HG03175 (cell line): ENCODE data around the gene NOTUM.

Experiments
- ATAC-seq: cut with Tn5 transposase; IDR thresholded peaks from one replicate; pipeline ENCODE4 v1.9.1; 2021; ENCODE audit warnings: mild to moderate bottlenecking, moderate library complexity; ENCODE audit not compliant: unreplicated experiment

The NOTUM gene

DNA sequence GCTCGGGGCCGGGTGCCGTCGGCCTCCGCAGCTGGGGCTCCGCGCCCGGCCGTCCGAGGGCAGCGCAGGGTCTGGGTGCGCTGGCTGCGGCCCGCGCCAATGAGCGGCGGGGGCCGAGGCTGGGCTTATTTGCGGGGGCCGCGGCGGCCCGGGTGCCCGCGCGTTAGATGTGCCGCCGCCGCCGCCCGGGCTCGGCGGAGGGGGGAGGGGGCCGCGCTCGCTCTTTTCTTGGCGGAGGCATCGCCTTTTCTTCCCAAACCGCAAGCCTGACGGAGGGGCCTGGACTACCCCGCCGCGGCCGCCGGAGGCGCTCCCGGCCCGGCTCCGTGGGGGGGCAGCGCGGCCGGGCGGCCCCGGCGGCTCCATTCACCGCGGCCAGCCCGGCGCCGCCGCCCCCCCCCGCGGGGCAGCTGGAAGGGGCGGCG lies at the start of gene NOTUM:
TSS of gene NOTUM (minus strand) at position 101 of the 425 bp plus-strand sequence. CDS start 278 bp downstream, outside the sequence.
- ATAC-seq, result no peak

DNA sequence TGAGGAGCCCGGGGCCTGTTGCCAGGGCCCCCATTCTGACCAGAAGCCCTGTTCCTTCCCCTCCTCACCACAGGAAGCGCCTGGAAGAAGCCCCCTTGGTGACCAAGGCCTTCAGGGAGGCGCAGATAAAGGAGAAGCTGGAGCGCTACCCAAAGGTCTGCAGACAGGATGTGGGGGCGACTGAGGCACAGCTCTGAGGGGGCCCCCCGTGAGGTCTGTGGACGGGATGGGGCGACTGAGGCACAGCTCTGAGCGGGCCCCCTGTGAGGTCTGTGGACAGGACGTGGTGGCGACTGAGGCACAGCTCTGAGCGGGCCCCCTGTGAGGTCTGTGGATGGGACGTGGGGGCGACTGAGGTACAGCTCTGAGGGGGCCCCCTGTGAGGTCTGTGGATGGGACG lies 48.4 kb upstream of the NOTUM start:
- ATAC-seq, result no peak

GRCh38 chr17:82008941-82009405 lies 48.0 kb upstream of the NOTUM start:
- no peak for ATAC-seq

GRCh38 chr17:82008258-82008940 lies 47.4 kb upstream of the NOTUM start:
- no peak for ATAC-seq

DNA sequence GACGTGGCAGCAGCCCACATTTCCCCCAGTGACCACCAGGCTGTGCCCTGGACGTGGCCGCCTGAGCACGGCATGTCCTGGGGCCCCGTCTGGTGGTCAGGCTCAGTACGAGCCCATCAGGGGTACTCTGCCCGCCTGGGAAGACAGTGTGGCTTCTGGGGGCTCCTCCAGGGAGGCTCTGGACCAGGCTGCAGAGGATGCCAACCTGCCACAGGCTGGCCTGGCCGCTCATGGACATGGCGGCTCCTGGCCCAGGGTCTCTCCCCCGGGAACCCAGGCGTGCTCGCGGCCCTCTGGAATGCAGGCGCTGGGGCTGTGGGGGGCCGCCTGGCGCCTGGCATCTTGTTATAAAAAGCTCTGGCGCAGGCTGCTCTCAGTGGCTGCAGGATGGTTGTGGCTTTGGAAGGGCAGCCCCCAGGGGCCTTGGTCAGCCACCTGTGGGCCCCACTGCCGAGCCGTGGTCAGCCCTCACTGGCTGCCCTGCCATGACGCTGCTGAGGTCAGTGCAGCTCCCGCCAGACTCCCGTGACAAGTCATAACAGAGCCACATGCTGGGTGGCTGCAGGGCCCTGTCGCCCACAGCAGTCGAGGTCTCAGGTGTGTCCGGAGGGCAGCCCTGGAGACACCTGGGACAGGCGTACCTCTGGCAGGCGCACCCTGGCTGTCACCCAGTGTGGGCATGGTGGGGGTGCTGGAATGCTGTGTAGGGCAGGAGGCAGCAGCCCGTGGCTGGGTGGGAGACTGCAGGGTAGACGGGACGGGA lies 46.7 kb upstream of the NOTUM start:
- ATAC-seq, result no peak

DNA sequence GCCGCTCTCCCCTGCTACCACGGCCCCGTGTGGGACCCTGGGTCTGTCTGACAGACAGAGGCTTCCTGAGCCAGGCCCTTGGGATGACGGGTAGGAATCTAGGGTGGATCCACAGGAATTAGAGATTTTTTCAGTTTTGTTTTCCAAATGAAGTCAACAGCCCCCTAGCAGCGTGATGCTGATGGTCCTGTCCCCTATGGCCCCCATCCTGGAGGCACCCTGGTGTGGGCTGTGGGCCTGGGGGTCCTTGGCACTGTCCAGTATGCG lies 46.2 kb upstream of the NOTUM start:
- no peak for ATAC-seq

DNA sequence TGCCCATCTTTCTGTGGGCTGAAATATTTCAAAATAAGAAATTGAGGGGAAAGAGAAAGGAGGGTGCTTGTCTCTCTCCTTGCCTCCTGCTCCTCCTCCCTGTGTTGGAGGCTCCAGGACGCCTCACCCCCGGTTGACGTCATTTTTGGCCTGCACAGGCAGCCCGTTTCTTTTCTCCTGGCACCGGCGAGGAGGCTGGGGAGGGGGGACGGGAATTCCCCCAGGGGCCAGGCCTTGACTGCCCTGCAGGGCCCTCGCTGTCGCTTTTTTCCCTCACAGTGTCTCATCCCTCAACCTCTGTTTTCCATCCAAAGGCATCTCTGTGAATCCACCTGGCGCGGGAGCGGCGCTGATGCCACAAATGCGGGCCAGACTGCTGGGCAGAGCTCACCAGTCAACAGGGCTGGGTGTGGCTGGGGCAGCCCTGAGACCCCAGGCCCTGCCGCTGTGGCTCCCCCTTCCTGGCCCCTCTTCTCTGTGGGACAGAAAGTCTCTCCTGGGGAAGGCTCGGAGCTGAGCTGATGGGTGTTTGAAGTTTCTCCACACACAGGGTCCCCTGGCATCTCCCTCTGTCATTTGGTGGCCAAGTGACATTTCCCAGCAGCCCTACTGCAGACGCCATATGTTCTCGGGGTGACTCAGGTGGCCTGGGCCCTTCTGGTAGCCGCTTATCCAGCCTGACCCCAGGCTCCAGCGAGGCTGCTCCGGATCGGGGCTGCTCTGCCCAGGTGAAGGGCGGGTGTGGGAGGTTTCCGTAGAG lies 45.7 kb upstream of the NOTUM start:
- ATAC-seq, result no peak

DNA sequence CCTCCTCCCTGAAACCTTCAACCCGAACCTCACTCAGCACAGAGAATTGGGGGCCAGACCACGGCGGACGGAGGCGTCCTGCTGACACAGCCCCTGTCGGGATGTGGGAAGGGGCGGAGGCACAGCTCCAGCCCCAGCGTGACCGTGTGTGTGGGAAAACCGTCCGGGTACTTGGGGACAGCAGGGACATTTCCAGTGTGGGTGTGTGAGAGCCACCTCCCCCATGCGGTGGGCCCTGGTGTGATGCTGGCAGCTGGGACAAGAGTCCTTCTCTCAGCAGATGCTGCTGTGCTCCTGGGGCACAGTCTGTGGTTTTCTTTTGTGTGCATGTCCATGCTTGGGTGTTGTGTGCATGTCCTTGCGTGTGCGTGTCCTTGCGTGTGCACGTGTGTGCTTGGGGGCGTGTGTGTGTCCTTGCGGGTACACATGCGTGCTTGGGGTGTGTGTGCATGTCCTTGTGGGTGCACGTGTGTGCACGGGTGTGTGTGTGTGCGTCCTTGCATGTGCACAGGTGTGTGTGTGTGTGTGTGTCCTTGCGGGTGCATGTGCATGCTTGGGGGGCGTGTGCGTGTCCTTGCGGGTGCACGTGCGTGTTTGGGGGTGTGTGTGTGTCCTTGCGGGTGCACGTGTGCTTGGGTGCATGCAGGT lies 44.8 kb upstream of the NOTUM start:
- no peak for ATAC-seq

DNA sequence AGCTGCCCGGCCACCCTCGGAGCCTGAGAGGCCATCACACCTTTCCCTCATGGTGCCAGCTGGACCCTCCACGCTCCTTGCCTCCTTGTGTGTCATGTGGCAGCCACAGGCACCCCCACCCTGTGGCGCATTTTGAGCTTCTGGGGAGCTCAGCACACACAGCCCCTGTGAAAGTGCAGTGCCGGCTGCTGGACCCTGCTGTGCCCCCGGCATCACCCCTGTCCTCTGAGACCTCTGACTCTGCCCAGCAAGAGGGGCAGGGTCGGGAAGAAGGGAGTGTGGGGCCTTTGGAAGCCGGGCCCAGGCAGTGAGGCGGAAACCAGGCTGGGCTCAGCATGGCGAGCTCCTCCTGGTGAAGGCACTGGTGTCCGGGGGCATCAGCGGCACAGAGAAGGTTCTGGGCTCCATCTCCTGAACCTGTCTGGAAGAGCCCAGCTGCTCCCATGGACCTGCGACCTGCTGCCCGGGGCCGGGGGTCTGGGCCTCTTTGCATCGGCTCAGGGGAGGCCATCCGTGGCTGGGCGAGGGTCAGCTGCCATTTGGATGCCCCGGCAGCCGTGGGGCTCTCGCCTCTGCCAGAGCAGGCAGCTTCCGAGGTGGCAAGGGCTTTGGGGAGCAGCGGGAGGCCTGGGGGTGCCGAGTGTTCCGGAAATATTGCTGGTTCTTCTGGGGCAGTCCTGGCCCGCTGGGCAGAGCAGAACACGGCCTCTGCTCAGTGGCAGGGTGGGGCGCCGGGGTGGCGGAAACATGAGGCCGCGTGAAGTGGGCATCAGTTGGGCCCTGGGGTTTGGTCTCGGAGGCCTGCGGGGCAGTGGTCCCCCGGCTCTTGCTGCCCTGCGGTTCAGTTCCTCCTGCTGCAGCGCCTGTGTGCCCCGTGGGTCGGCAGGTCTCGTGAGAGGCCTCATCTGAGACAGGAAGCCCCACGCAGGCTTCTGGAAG lies 43.8 kb upstream of the NOTUM start:
- no peak for ATAC-seq

DNA sequence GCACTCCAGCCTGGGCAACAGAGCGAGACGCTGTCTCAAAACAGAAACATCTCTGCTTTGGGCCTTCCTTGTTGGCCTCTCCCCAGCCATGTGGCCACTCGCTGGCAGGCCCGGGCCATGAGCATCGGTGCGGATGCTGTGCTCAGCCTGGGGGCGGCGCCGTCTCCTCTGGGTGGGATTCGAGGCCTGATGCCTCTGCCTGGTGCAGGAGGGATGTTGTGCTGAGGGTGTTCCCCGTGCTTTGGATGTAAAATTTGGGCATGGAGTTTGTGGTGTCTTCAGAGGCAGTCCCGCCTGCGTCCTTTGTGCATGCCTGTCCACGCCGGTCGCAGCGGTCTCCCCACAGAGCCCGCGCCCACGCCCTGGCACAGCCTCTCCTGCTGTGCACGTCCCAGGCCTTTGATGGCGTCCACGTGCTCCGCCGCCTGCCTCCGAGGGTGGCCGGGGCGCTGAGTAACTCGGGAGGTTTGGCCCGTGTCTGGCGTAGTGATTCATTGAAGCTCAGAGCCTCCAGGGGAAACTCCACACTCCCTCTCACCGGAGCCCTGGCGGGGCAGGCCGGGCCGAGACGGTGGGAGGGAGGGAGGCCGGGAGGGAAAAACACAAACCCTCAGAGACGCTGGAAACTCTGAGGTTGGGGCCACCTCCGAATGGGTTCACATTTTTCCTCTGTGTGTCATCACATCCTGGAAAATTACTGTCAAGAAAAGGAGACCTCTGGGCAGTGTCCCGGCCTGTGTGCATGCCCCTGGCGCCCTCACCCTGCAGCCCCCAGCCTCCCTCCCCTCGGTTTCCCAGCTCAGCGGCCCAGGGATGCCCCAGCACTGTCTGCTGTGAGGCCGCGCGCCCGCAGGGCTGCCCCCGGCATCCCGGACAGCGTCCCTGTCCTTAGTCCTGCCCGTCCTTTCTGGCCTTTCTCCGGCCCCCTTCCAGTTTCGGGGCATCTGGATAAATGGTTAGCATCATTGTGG lies 42.7 kb upstream of the NOTUM start:
- no peak for ATAC-seq

- no peak for ATAC-seq
These were observed 40.6 kb upstream of the NOTUM start for GRCh38 chr17:82001571-82002056.

- ATAC-seq, result no peak
These were observed 40.0 kb upstream of the NOTUM start for GRCh38 chr17:82000803-82001570.

DNA sequence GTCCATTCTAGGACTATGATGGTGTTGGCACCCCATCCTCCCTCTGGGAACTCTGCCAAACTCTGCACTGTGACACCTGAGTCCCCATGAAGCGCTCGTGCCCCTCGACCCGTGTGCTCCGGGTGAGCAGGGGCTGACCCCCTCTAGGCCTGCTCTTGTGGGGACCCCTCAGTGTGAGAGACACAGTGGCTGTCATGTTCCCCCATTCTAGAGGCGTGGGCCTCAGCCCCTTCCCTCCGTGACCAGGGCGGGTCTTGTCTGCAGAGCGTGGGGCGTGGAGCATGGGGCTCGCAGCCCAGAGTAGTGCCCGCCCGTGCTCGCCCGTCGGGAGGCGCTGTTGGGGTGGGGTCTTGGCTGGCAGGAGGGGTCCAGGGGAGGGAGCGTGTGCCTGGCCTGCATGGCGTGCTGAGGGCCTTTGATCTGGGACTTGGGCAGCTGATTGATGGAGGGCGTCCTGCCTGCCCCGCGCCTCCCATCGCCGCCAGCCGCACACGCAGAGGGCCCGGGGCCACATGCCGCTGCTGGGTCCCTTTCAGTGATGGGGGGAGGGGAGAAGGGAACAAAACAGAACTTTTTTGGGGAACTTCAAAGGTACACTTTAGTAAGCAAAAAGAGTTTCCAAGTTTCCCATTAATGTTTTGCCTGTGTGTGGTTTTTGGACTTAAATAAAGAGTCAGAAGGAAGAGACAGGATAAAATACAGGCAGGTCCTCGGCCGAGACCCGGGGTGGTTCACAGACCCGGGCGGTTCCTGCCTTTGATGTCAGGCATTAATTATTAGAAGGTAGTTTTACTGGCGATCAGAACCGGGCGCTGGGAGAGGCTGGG lies 39.2 kb upstream of the NOTUM start:
- no peak for ATAC-seq

- ATAC-seq, result no peak
These were observed 38.6 kb upstream of the NOTUM start for GRCh38 chr17:81999587-81999975.

DNA sequence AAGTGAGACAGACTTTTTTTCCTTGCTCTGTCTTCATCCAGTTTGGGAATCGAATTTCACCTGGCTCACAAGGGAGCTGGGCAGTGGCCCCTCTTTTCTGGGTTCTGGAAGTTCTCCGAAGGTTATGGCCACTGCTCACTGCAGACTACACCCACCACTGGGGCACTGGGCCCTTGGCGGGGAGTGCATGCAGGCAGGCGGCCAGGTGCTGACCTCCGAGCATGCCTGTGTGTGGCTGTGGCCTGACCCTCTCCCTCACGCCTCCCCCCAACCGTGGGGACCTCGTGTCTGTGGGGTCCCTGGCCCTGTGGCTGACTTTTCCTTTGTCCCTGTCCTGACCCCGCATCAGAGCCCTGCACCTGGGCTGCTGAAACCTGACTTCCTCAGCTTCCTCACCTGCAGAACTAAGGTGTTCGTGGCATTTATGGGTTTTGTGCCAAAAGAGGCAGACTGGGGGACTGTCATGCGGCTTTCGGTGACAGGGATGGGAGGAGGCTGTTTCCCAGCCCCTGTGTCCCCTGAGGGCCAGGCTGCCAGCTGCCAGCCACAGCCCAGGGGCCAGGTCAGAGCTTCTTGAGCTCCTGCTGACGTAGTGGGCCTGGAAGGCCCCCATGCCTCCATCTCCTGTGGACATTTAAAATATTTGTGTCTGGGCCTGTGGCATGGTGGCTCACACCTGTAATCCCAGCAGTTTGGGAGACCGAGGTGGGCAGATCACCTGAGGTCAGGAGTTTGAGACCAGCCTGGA lies 37.9 kb upstream of the NOTUM start:
- ATAC-seq, result no peak

- no peak for ATAC-seq
These were observed 37.2 kb upstream of the NOTUM start for GRCh38 chr17:81998212-81998611.
